Keratinocyte (primary cell): Measurements from ENCODE around the gene GLB1L2. TPM values are rescaled to one million over a fixed set of nuclear protein-coding genes. Genes with fewer than 3 reads are reported as not detected.

Experiments
- DNase-seq: peaks from one replicate; pipeline ENCODE4 v3.0.0-alpha.2; 2011; ENCODE audit warnings: low read depth, missing footprints, low spot score
- FAIRE-seq: peaks from 2 replicates; lab custom pipeline; 2011; peaks lifted over from hg19 to GRCh38; lab: Jason Lieb, UNC
- H2AFZ ChIP-seq: 2 replicates; pipeline ENCODE4 v1.6.0; 2012; ENCODE audit warnings: low read length, control low read depth, inconsistent platforms; ENCODE audit not compliant: control insufficient read depth
- H3K27ac ChIP-seq: 2 replicates; pipeline ENCODE4 v1.5.1; 2011; ENCODE audit warnings: low read length; ENCODE audit not compliant: control insufficient read depth, insufficient read depth
- H3K27me3 ChIP-seq: 3 replicates; pipeline ENCODE4 v1.6.0; 2011; ENCODE audit warnings: low read length; ENCODE audit not compliant: control insufficient read depth, insufficient read depth; ENCODE audit errors: extremely low read depth
- H3K36me3 ChIP-seq, 2 experiments: 2 replicates in 1 of 2; 3 replicates in 1 of 2; pipeline ENCODE4 v1.5.1; 2011; ENCODE audit warnings: low read length in 2 of 2, mild to moderate bottlenecking in 1 of 2; ENCODE audit not compliant: control insufficient read depth in 2 of 2, insufficient read depth in 2 of 2; ENCODE audit errors: extremely low read depth in 1 of 2
- H3K4me1 ChIP-seq: 3 replicates; pipeline ENCODE4 v1.5.1; 2011; ENCODE audit warnings: low read length; ENCODE audit not compliant: control insufficient read depth, insufficient read depth; ENCODE audit errors: extremely low read depth
- H3K4me2 ChIP-seq: 3 replicates; pipeline ENCODE4 v1.6.0; 2011; ENCODE audit warnings: low read depth, low read length; ENCODE audit not compliant: control insufficient read depth, insufficient read depth; ENCODE audit errors: extremely low read depth
- H3K4me3 ChIP-seq, 3 experiments: fragments of 200-600 bp in 1 of 3; sonication (generic) in 1 of 3; 2 replicates in 2 of 3; 3 replicates in 1 of 3; pipeline ENCODE4 v1.5.1; 2011 to 2016; ENCODE audit warnings: low read length in 3 of 3, mild to moderate bottlenecking in 3 of 3, control low read depth in 2 of 3, inconsistent platforms in 1 of 3, low read depth in 1 of 3, mixed read lengths in 1 of 3, mixed run types in 1 of 3, moderate library complexity in 1 of 3; ENCODE audit not compliant: control insufficient read depth in 2 of 3, insufficient read depth in 2 of 3; ENCODE audit errors: extremely low read depth in 1 of 3
- H3K79me2 ChIP-seq: 2 replicates; pipeline ENCODE4 v1.6.0; 2012; ENCODE audit warnings: low read length; ENCODE audit not compliant: control insufficient read depth, insufficient read depth
- H3K9ac ChIP-seq: 3 replicates; pipeline ENCODE4 v1.6.0; 2011; ENCODE audit warnings: low read length; ENCODE audit not compliant: control insufficient read depth, insufficient read depth; ENCODE audit errors: extremely low read depth
- H3K9me1 ChIP-seq: 3 replicates; pipeline ENCODE4 v1.6.0; 2011; ENCODE audit warnings: low read length; ENCODE audit not compliant: control insufficient read depth, insufficient read depth; ENCODE audit errors: extremely low read depth
- H3K9me3 ChIP-seq: 2 replicates; pipeline ENCODE4 v1.5.1; 2012; ENCODE audit warnings: low read depth, low read length; ENCODE audit not compliant: control insufficient read depth
- H4K20me1 ChIP-seq: 3 replicates; pipeline ENCODE4 v1.6.0; 2011; ENCODE audit warnings: low read length; ENCODE audit not compliant: control insufficient read depth, insufficient read depth; ENCODE audit errors: extremely low read depth
- CTCF ChIP-seq, 3 experiments: IDR thresholded peaks in 1 of 3; conservative IDR thresholded peaks in 1 of 3; optimal IDR thresholded peaks in 1 of 3; 2 replicates in 2 of 3; 3 replicates in 1 of 3; pipeline versions ENCODE3 to v1.5.1; 2011; ENCODE audit warnings: low read length in 3 of 3, mild to moderate bottlenecking in 3 of 3, moderate library complexity in 2 of 3, control low read depth in 1 of 3, inconsistent platforms in 1 of 3; ENCODE audit not compliant: insufficient read depth in 2 of 3; ENCODE audit errors: extremely low read depth in 1 of 3
- EZH2 ChIP-seq: IDR thresholded peaks from one replicate; pipeline ENCODE4 v1.6.1; 2012; ENCODE audit warnings: inconsistent platforms, mild to moderate bottlenecking, low read length, moderate library complexity
- dilution Hi-C: fragments of 300-500 bp; cut with MboI; formaldehyde crosslinking; loops from one replicate; pipeline ENCODE4 v1.7.0; 2020; ENCODE audit warnings: low sequenced_read_pairs; ENCODE audit not compliant: extremely low pct_ligation_motif_present
- polyA plus RNA-seq, 5 experiments: library from polyadenylated mRNA; depleted of rRNA in 3 of 5; stranded (reverse) in 3 of 5; stranded (forward) in 1 of 5; unstranded in 1 of 5; fragments of >200 nt; gene quantifications; 1 replicate in 1 of 5; 2 replicates in 3 of 5; 3 replicates in 1 of 5; pipeline versions ENCODE4 v1.2.1 to v1.2.3, GENCODE V29; 2011 to 2012; ENCODE audit warnings: missing spikeins in 2 of 5, low read depth in 1 of 5, low replicate concordance in 1 of 5

GLB1L2 gene
- polyA plus RNA-seq, 1 donor (not counting 4 experiments of a cell fraction or from before 2014, with no cell fraction given) = 4.3 TPM

GRCh38 chr11:134372536-134372935, 40.7 kb downstream of the GLB1L2 start:
- H4K20me1 ChIP-seq = no peaks in the 10 kb centered on the region
- FAIRE-seq (no peak), DNase-seq (no peak)
- no peaks in the 10 kb centered on the region for H3K36me3 ChIP-seq
- H3K4me1 ChIP-seq = no peaks in the 10 kb centered on the region
- H2AFZ ChIP-seq = no peak overlapping the region
- H3K79me2 ChIP-seq = no peaks in the 10 kb centered on the region
- no peak overlapping the region for H3K4me2 ChIP-seq
- H3K27ac ChIP-seq = no peak overlapping the region
- H3K9me1 ChIP-seq = no peaks in the 10 kb centered on the region
- dilution Hi-C loops = no loop called here
- no peak overlapping the region for H3K4me3 ChIP-seq
- H3K9ac ChIP-seq = no peak overlapping the region
- TF ChIP-seq CTCF (optimal IDR thresholded peaks at IDR 0.05 in 1 of 3, IDR thresholded peaks at IDR 0.05 in 1 of 3, conservative IDR thresholded peaks at IDR 0.05 in 1 of 3; ENCODE audit: extremely low read depth in 1 of 3, insufficient read depth in 2 of 3, low read length in 3 of 3) (no peak), EZH2 (no peak)
- H3K27me3 ChIP-seq = no peaks in the 10 kb centered on the region
- no peaks in the 10 kb centered on the region for H3K9me3 ChIP-seq

- H3K36me3 ChIP-seq = no peaks in the 10 kb centered on the region
- FAIRE-seq (no peak), DNase-seq (no peak)
- H3K27ac ChIP-seq = no peak overlapping the region
- H3K27me3 ChIP-seq = no peaks in the 10 kb centered on the region
- no peaks in the 10 kb centered on the region for H3K4me1 ChIP-seq
- no peaks in the 10 kb centered on the region for H3K79me2 ChIP-seq
- no peaks in the 10 kb centered on the region for H3K9me3 ChIP-seq
- H3K4me2 ChIP-seq = no peak overlapping the region
- no peak for TF ChIP-seq CTCF (optimal IDR thresholded peaks at IDR 0.05 in 1 of 3, IDR thresholded peaks at IDR 0.05 in 1 of 3, conservative IDR thresholded peaks at IDR 0.05 in 1 of 3; ENCODE audit: extremely low read depth in 1 of 3, insufficient read depth in 2 of 3, low read length in 3 of 3)
- no peak overlapping the region for H3K4me3 ChIP-seq
- dilution Hi-C loops = no loop called here
- no peak overlapping the region for H3K9ac ChIP-seq
- H4K20me1 ChIP-seq = no peaks in the 10 kb centered on the region
- H2AFZ ChIP-seq = no peak overlapping the region
- no peaks in the 10 kb centered on the region for H3K9me1 ChIP-seq
These were observed 41.2 kb downstream of the GLB1L2 start for GRCh38 chr11:134372961-134373360.
